Neural cell (in vitro differentiated cells): ENCODE results near the gene HSH2D. TPM values are rescaled to one million over a fixed set of nuclear protein-coding genes. Genes with fewer than 3 reads are reported as not detected.

Experiments
- H2AFZ ChIP-seq: fragments of 200-600, 300-800 bp; sonication (generic), shearing (Covaris generic); 2 replicates; pipeline ENCODE4 v1.6.0; 2014; ENCODE audit warnings: low read depth, mild to moderate bottlenecking, antibody characterized with exemption, low read length, moderate library complexity
- H3F3A ChIP-seq: fragments of 200-600 bp; shearing (Covaris generic); 2 replicates; pipeline ENCODE4 v1.6.1; 2016; ENCODE audit warnings: mild to moderate bottlenecking, moderate library complexity, mixed read lengths, antibody characterized with exemption, low read length; ENCODE audit not compliant: insufficient read depth, poor library complexity, severe bottlenecking
- H3K27ac ChIP-seq: fragments of 200-600, 300-800 bp; sonication (generic), shearing (Covaris generic); 2 replicates; pipeline ENCODE4 v1.5.1; 2014; ENCODE audit warnings: mild to moderate bottlenecking, low read length, moderate library complexity
- H3K27me3 ChIP-seq: fragments of 300-800, 200-600 bp; sonication (generic), shearing (Covaris generic); 2 replicates; pipeline ENCODE4 v1.6.0; 2014; ENCODE audit warnings: mild to moderate bottlenecking, low read depth, low read length, moderate library complexity; ENCODE audit not compliant: insufficient read depth
- H3K36me3 ChIP-seq: fragments of 300-800, 200-600 bp; sonication (generic), shearing (Covaris generic); 2 replicates; pipeline ENCODE4 v1.5.1; 2014; ENCODE audit warnings: mild to moderate bottlenecking, antibody characterized with exemption, low read length, moderate library complexity; ENCODE audit not compliant: insufficient read depth
- H3K4me2 ChIP-seq: fragments of 300-800, 200-600 bp; sonication (generic), shearing (Covaris generic); 2 replicates; pipeline ENCODE4 v1.6.0; 2014; ENCODE audit warnings: mild to moderate bottlenecking, low read length
- H3K4me3 ChIP-seq: fragments of 300-800, 200-600 bp; sonication (generic), shearing (Covaris generic); 2 replicates; pipeline ENCODE4 v1.5.1; 2014; ENCODE audit warnings: mild to moderate bottlenecking, low read length, moderate library complexity
- H3K79me2 ChIP-seq: fragments of 200-600 bp; shearing (Covaris generic); replicated peaks from 2 replicates; pipeline ENCODE4 v1.6.0; 2014; ENCODE audit warnings: mild to moderate bottlenecking, low read length, moderate library complexity; ENCODE audit not compliant: insufficient read depth
- H3K9ac ChIP-seq: fragments of 300-800, 200-600 bp; sonication (generic), shearing (Covaris generic); 2 replicates; pipeline ENCODE4 v1.6.1; 2016; ENCODE audit warnings: mild to moderate bottlenecking, low read length, mixed read lengths
- H3K9me2 ChIP-seq: fragments of 200-600 bp; shearing (Covaris generic); 2 replicates; pipeline ENCODE4 v1.6.1; 2016; ENCODE audit warnings: mild to moderate bottlenecking, low read length, mixed read lengths; ENCODE audit not compliant: insufficient read depth
- H3K9me3 ChIP-seq: fragments of 200-600, 300-800 bp; sonication (generic), shearing (Covaris generic); 2 replicates; pipeline ENCODE4 v1.6.1; 2016; ENCODE audit warnings: mild to moderate bottlenecking, mixed run types, low read length, moderate library complexity, mixed read lengths
- H4K20me1 ChIP-seq: fragments of 200-600 bp; shearing (Covaris generic); 2 replicates; pipeline ENCODE4 v1.6.1; 2016; ENCODE audit warnings: mild to moderate bottlenecking, mixed run types; ENCODE audit not compliant: insufficient read depth
- CTCF ChIP-seq: fragments of 450-650 bp; IDR thresholded peaks from 2 replicates; pipeline ENCODE4 v1.5.1; 2014; ENCODE audit warnings: antibody characterized with exemption, mild to moderate bottlenecking, moderate library complexity; ENCODE audit not compliant: poor library complexity, severe bottlenecking
- EP300 ChIP-seq: fragments of 450-650 bp; conservative IDR thresholded peaks from 2 replicates; pipeline ENCODE4 v1.6.1; 2014; ENCODE audit warnings: antibody characterized with exemption, mild to moderate bottlenecking, moderate library complexity; ENCODE audit not compliant: poor library complexity, severe bottlenecking
- EZH2 ChIP-seq: fragments of 200-600, 300-800 bp; shearing (Covaris generic), sonication (generic); IDR thresholded peaks from 2 replicates; pipeline ENCODE4 v1.6.1; 2014; ENCODE audit warnings: antibody characterized with exemption, low read length, borderline replicate concordance, mild to moderate bottlenecking; ENCODE audit not compliant: insufficient read depth, poor library complexity, severe bottlenecking
- MXI1 ChIP-seq: fragments of 450-650 bp; conservative IDR thresholded peaks from 2 replicates; pipeline ENCODE4 v1.6.1; 2014; ENCODE audit warnings: antibody characterized with exemption, mild to moderate bottlenecking; ENCODE audit not compliant: poor library complexity, severe bottlenecking
- POLR2AphosphoS5 ChIP-seq: IDR thresholded peaks from 2 replicates; pipeline ENCODE4 v1.6.1; 2012
- RAD21 ChIP-seq: fragments of 450-650 bp; conservative IDR thresholded peaks from 2 replicates; pipeline ENCODE4 v1.6.1; 2014; ENCODE audit warnings: antibody characterized with exemption, mild to moderate bottlenecking, moderate library complexity
- REST ChIP-seq: IDR thresholded peaks from 2 replicates; pipeline ENCODE4 v1.6.1; 2012; ENCODE audit warnings: borderline replicate concordance
- SMC3 ChIP-seq: fragments of 450-650 bp; conservative IDR thresholded peaks from 2 replicates; pipeline ENCODE4 v1.6.1; 2014; ENCODE audit warnings: antibody characterized with exemption, mild to moderate bottlenecking, moderate library complexity; ENCODE audit not compliant: poor library complexity
- TAF1 ChIP-seq: IDR thresholded peaks from 2 replicates; pipeline ENCODE4 v1.6.1; 2012; ENCODE audit warnings: low read depth
- polyA plus RNA-seq: library from polyadenylated mRNA; depleted of rRNA; stranded (reverse); fragments of >200 nt; gene quantifications from 2 replicates; pipeline ENCODE4 v1.2.3, GENCODE V29; 2014

Gene HSH2D
- polyA plus RNA-seq, 1 donor from 2014 or later = not detected

- no peaks in the 10 kb centered on the region for H3K27me3 ChIP-seq
- H3K9me2 ChIP-seq = no peaks in the 10 kb centered on the region
- H3K36me3 ChIP-seq = no peaks in the 10 kb centered on the region
- no peak overlapping the region for H3K9ac ChIP-seq
- H3K79me2 ChIP-seq = no peaks in the 10 kb centered on the region
- H3K4me2 ChIP-seq = no peak overlapping the region
- no peak overlapping the region for H2AFZ ChIP-seq
- no peaks in the 10 kb centered on the region for H3K9me3 ChIP-seq
- no peaks in the 10 kb centered on the region for H4K20me1 ChIP-seq
- no peak overlapping the region for H3K27ac ChIP-seq
- H3K4me3 ChIP-seq = no peak overlapping the region
- no peaks in the 10 kb centered on the region for H3F3A ChIP-seq
- no peak for TF ChIP-seq EP300
- TF ChIP-seq EZH2 = no peak
- TF ChIP-seq MXI1 = no peak
- no peak for TF ChIP-seq CTCF
Measured at GRCh38 chr19:16106121-16106520, 37.4 kb upstream of the HSH2D start.

- Histone ChIP-seq H3K4me2 (peak within 1 kb of the TSS; percentile 70), H3K27ac (peak within 1 kb of the TSS; percentile 91), H3K79me2 (peaks cover 26% of the 10 kb centered on the region), H4K20me1 (no peaks in the 10 kb centered on the region), H3K9ac (peak within 1 kb of the TSS; percentile 90), H3K9me3 (no peaks in the 10 kb centered on the region), H2AFZ (peak within 1 kb of the TSS; percentile 94), H3F3A (no peaks in the 10 kb centered on the region), H3K4me3 (peak within 1 kb of the TSS; percentile 86), H3K27me3 (no peaks in the 10 kb centered on the region), H3K9me2 (no peaks in the 10 kb centered on the region), H3K36me3 (no peaks in the 10 kb centered on the region)
- TF ChIP-seq POLR2AphosphoS5 = peak; percentile 66
- TF ChIP-seq REST = no peak
- TF ChIP-seq MXI1 = peak; percentile 70
- TF ChIP-seq SMC3 = peak; percentile 88
- no peak for TF ChIP-seq EZH2
- peak; percentile 40 for TF ChIP-seq EP300
- peak; percentile 100 for TF ChIP-seq CTCF
- peak; percentile 83 for TF ChIP-seq TAF1
- TF ChIP-seq RAD21 = peak; percentile 74
Measured at GRCh38 chr19:16111160-16111908, 32.2 kb upstream of the HSH2D start, which contains the start of gene RAB8A. Gene RAB8A, plus strand, starts transcription at chr19:16111889. Its CDS starts 13 bp downstream, at chr19:16111902.
